Activated CD8-positive, alpha-beta memory T cell treated with anti-CD3 and anti-CD28 coated beads for 1 hour (primary cell): ENCODE results near the gene PRSS8.

Experiments
- DNase-seq, 2 donors: peaks; one replicate each; pipeline ENCODE4 v3.0.0-alpha.2; 2020; ENCODE audit warnings: low read depth in 1 of 2; ENCODE audit errors: extremely low read depth in 1 of 2

PRSS8 gene

GRCh38 chr16:31083556-31083955, 52.0 kb downstream of the PRSS8 start:
- no peak for DNase-seq

- DNase-seq, result no peak
Measured at GRCh38 chr16:31083081-31083480, 52.4 kb downstream of the PRSS8 start.

- no peak for DNase-seq
Measured at GRCh38 chr16:31082368-31083045, 53.0 kb downstream of the PRSS8 start.
